Activated naive CD4-positive, alpha-beta T cell treated with anti-CD3 and anti-CD28 coated beads for 36 hours (primary cell): ENCODE measurements around the gene SPRR2E. TPM values are rescaled to one million over a fixed set of nuclear protein-coding genes. Genes with fewer than 3 reads are reported as not detected.
"Not testable (repeated sequence)": the region's sequence is repeated elsewhere in the genome, so short reads cannot be mapped to it uniquely, and the experiment has no call there.

Source experiments
- CTCF ChIA-PET: fragments of 350-600 bp; sonication (Branson Sonifier 250); formaldehyde crosslinking; loops from one replicate; lab custom pipeline; 2021; ENCODE audit warnings: antibody characterized with exemption; lab: Charles Lee
- DNase-seq: peaks from one replicate; pipeline ENCODE4 v3.0.0-alpha.2; 2020
- H3K27ac Mint-ChIP-seq: one replicate; pipeline ENCODE4 v1.8.0; 2021; ENCODE audit warnings: mild to moderate bottlenecking, mixed read lengths
- H3K27me3 Mint-ChIP-seq: one replicate; pipeline ENCODE4 v1.8.0; 2021; ENCODE audit warnings: low read depth, mixed read lengths
- H3K36me3 Mint-ChIP-seq: one replicate; pipeline ENCODE4 v1.8.0; 2021; ENCODE audit warnings: low read depth, mixed read lengths
- H3K4me1 Mint-ChIP-seq: one replicate; pipeline ENCODE4 v1.8.0; 2021; ENCODE audit warnings: low read depth, mixed read lengths
- H3K4me3 Mint-ChIP-seq: one replicate; pipeline ENCODE4 v1.8.0; 2021; ENCODE audit warnings: mild to moderate bottlenecking, moderate library complexity, mixed read lengths
- H3K9me3 Mint-ChIP-seq: one replicate; pipeline ENCODE4 v1.8.0; 2021; ENCODE audit warnings: mixed read lengths
- intact Hi-C: fragments of 100-400 bp; cut with micrococcal nuclease; formaldehyde crosslinking; loops from one replicate; pipeline ENCODE4 v1.15.1; 2023
- total RNA-seq, 2 experiments: library from RNA; stranded (reverse); gene quantifications; one replicate each; pipeline ENCODE4 v1.2.3, GENCODE V29; 2021

Gene SPRR2E
- total RNA-seq, 2 experiments from 2014 or later, result not detected

DNA sequence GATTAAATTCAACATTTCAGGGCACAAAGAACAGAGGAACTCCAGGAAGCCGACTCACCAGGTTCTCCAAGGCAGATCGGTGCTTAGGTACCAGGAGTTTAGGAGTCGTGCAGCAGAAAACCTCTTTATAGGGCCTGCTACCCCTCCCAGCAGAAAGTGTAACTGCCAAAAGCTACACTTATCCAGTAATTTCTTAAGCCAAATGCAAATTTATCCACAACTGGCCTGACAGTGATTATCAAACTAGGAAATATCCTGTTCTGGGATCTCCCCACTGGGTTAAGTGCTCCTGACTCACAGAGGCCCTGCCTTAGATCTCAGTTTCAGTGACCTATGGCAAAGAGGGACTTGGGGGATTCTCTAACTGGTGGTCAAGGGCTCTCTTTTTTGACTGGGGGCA lies 19.1 kb upstream of the SPRR2E start, which contains the start of gene SPRR2F:
TSS of gene SPRR2F (minus strand) at position 101 of the 400 bp plus-strand sequence. CDS start 783 bp downstream, outside the sequence.
- no peak for DNase-seq
- Mint-ChIP-seq H3K9me3 (no peaks in the 10 kb centered on the region), H3K27ac (no peak within 1 kb of the TSS), H3K27me3 (peaks cover 21% of the 10 kb centered on the region), H3K4me3 (no peak within 1 kb of the TSS), H3K36me3 (no peaks in the 10 kb centered on the region), H3K4me1 (no peaks in the 10 kb centered on the region)
- intact Hi-C loops, result no loop called here
- CTCF ChIA-PET, result no interaction called here

- H3K27ac Mint-ChIP-seq, H3K4me1 Mint-ChIP-seq, DNase-seq, H3K4me3 Mint-ChIP-seq, H3K36me3 Mint-ChIP-seq, H3K9me3 Mint-ChIP-seq, intact Hi-C loops, CTCF ChIA-PET: not testable (repeated sequence)
- peaks cover 15% of the 10 kb centered on the region for H3K27me3 Mint-ChIP-seq
Observed at GRCh38 chr1:153112454-153112853, 18.1 kb upstream of the SPRR2E start.

DNA sequence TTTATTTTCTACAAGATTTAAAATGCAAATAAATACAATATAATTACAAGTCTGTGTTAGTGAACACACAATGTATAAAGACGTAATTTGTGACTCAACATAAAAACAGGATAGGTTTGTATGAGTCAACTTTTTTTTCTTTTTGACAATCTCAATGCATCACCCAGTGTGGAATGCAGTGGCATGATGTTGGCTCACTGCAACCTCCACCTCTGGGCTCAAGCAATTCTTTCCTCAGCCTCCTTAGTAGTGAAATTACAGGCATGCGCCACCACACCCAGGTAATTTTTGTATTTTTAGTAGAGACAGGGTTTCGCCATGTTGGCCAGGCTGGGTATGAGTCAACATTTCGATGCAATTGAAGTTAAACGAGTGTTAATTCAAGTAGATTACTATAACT lies 5.9 kb upstream of the SPRR2E start:
- Mint-ChIP-seq H3K27me3 (peaks cover 22% of the 10 kb centered on the region), H3K27ac (no peak overlapping the region), H3K4me1 (no peaks in the 10 kb centered on the region), H3K4me3 (no peak overlapping the region), H3K9me3 (peaks cover 2% of the 10 kb centered on the region), H3K36me3 (no peaks in the 10 kb centered on the region)
- CTCF ChIA-PET, result no interaction called here
- intact Hi-C loops, result no loop called here
- no peak for DNase-seq

GRCh38 chr1:153099461-153100045 lies 5.2 kb upstream of the SPRR2E start:
- CTCF ChIA-PET, result no interaction called here
- Mint-ChIP-seq H3K9me3 (no peaks in the 10 kb centered on the region), H3K36me3 (no peaks in the 10 kb centered on the region), H3K4me3 (no peak overlapping the region), H3K27me3 (peaks cover 22% of the 10 kb centered on the region), H3K27ac (no peak overlapping the region), H3K4me1 (no peaks in the 10 kb centered on the region)
- no peak for DNase-seq
- intact Hi-C loops, result no loop called here

GRCh38 chr1:153095764-153096163 lies 1.4 kb upstream of the SPRR2E start:
- CTCF ChIA-PET, result no interaction called here
- no peak for DNase-seq

GRCh38 chr1:153087652-153088051 lies 6.7 kb downstream of the SPRR2E start:
- Mint-ChIP-seq H3K4me3 (no peak overlapping the region), H3K36me3 (no peaks in the 10 kb centered on the region), H3K9me3 (no peaks in the 10 kb centered on the region), H3K27me3 (peaks cover 9% of the 10 kb centered on the region), H3K27ac (no peak overlapping the region), H3K4me1 (no peaks in the 10 kb centered on the region)
- CTCF ChIA-PET, result no interaction called here
- no peak for DNase-seq
- intact Hi-C loops, result no loop called here

More at GRCh38 chr1:153095764-153096163, 1.4 kb upstream of the SPRR2E start:
- no peaks in the 10 kb centered on the region for H3K9me3 Mint-ChIP-seq
- H3K4me3 Mint-ChIP-seq, result no peak overlapping the region
- intact Hi-C loops, result no loop called here
- H3K4me1 Mint-ChIP-seq, result no peaks in the 10 kb centered on the region
- H3K27ac Mint-ChIP-seq, result no peak overlapping the region
- H3K27me3 Mint-ChIP-seq, result peaks cover 12% of the 10 kb centered on the region
- H3K36me3 Mint-ChIP-seq, result no peaks in the 10 kb centered on the region

- Mint-ChIP-seq H3K36me3 (no peaks in the 10 kb centered on the region), H3K27me3 (peaks cover 9% of the 10 kb centered on the region), H3K4me1 (no peaks in the 10 kb centered on the region), H3K9me3 (peaks cover 5% of the 10 kb centered on the region), H3K4me3 (no peak overlapping the region), H3K27ac (no peak overlapping the region)
- intact Hi-C loops, result no loop called here
- CTCF ChIA-PET, result no interaction called here
- no peak for DNase-seq
Observed at GRCh38 chr1:153081736-153082135, 12.6 kb downstream of the SPRR2E start.

DNA sequence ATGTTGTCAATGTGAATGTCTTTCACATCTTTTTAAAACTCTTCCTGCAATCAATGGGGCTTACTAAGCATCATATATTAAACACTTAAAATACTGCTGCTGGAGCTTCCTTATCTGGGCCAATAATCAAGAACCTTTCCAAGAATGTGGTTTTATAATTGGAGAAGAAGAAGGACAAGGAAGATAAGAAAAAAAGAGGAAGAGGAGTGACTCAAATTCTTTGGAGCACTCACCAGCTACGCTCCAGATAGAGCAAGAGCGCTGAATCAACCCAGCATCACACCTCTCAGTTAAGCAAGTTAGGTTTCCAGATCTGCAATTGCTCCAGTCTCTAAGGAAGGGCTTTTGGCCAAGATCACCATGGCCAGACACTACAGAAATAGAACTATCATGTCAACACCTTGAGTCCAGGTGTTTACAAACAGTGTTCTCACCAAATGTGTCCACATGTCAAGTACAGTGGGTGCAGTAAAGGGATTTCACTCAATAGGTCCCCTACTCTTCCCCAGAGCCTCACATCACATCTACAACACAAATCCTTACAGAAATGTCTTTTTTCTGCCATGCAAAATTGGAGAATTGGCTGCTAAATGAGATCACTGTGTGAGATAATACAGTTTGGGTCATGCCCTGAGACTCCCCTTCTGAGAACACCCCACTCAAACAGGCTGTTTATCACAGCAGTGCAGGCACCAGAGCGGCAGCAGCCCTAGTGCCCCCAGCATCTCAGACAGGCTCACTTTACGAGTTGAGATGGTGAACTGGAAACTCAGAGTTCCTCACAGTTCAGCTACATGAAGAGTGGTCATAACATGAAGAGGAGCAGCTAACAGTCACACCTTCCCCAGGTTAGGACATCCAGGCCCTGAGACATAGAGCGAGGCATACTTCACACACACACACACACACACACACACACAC lies 21.3 kb downstream of the SPRR2E start:
- CTCF ChIA-PET, result no interaction called here
- Mint-ChIP-seq H3K4me1 (no peaks in the 10 kb centered on the region), H3K4me3 (no peak overlapping the region), H3K9me3 (no peaks in the 10 kb centered on the region), H3K36me3 (no peaks in the 10 kb centered on the region), H3K27ac (no peak overlapping the region), H3K27me3 (no peaks in the 10 kb centered on the region)
- no peak for DNase-seq
- intact Hi-C loops, result no loop called here

DNA sequence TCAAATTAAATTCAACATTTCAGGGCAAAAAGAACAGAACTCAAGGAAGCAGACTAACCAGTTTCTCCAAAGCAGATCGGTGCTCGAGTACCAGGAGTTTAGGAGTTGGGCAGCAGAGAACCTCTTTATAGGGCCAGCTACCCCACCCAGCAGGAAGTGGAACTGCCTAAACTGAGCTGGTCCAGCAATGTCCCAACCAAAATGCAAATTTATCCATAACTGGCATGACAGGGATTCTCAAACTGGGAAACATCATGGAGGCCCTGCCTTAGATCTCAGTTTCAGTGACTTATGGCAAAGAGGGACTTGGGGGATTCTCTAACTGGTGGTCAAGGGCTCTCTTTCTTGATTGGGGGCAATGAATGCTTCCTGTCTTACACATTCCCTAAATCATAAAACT lies 22.8 kb downstream of the SPRR2E start, which contains the start of gene SPRR2B:
TSS of gene SPRR2B (minus strand) at position 101 of the 400 bp plus-strand sequence. CDS start 772 bp downstream, outside the sequence.
- Mint-ChIP-seq H3K27ac (no peak within 1 kb of the TSS), H3K9me3 (no peaks in the 10 kb centered on the region)
- intact Hi-C loops, result no loop called here

DNA sequence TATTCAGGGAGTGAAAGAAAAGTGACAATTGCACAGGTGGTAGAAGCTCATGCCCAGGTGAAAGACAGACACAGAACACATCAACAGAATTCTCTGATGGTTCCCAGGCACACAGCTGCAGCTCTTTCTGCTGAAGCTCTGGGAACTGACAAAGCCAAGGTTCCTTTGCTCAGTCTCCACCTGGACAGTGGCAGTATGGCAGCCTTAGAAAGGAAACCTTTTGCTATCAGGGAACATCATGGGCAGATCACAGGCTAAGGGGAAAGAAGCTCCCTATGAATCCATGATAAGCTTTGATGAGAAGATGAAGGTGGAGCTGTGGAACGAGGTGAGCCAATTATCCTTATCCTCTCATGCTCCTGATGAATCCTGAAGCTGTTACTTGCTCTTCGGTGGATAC lies 24.1 kb downstream of the SPRR2E start:
- no peaks in the 10 kb centered on the region for H3K4me1 Mint-ChIP-seq
- peaks cover 6% of the 10 kb centered on the region for H3K27me3 Mint-ChIP-seq
- CTCF ChIA-PET, result no interaction called here
- no peaks in the 10 kb centered on the region for H3K36me3 Mint-ChIP-seq
- no peaks in the 10 kb centered on the region for H3K9me3 Mint-ChIP-seq
- intact Hi-C loops, result no loop called here
- no peak overlapping the region for H3K4me3 Mint-ChIP-seq
- no peak overlapping the region for H3K27ac Mint-ChIP-seq
- no peak for DNase-seq

More for the DNA sequence above, 22.8 kb downstream of the SPRR2E start, which contains the start of gene SPRR2B:
- Mint-ChIP-seq H3K27me3 (peaks cover 3% of the 10 kb centered on the region), H3K36me3 (no peaks in the 10 kb centered on the region), H3K4me1 (no peaks in the 10 kb centered on the region), H3K4me3 (no peak within 1 kb of the TSS)
- CTCF ChIA-PET, result no interaction called here
- DNase-seq, result no peak

DNA sequence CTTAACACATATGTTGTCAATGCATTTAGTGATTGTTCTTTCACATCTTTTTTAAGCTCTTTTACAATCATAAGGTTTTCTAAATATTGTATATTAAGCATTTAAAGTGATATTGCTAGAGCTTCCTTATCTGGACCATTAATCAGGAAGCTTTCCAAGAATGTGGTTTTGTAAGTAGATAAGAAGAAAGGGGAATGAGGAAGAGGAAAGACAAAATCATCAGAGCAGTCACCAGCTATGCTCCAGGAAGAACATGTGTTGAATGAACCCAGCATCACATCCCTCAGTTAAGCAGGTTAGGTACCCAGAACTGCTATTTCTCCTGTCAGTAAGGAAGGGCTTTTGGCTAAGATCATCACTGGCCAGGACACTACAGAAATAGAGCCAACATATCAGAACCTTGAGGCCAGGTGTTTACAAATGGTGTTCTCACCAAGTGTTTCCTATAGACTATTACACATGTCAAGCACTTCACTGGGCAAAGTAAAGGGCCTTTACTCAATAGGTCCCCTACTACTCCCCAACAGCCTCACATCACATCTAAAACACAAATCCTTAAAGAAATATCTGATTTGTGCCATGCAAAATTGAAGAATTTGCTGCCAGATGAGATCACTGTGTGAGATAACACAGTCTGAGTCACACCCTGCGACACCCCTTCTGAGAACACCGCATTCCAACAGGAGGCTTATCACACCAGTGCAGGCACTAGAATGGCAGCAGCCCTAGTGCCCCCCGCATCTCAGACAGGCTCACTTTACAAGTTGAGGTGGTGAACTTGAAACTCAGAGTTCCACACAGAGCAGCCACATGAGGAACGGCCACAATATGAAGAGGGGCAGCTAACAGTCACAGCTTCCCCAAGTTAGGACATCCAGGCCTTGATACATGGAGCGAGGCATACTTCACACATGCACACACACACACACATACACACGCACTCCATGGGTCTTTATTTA lies 35.2 kb downstream of the SPRR2E start:
- no peaks in the 10 kb centered on the region for H3K36me3 Mint-ChIP-seq
- no peaks in the 10 kb centered on the region for H3K9me3 Mint-ChIP-seq
- intact Hi-C loops, result no loop called here
- H3K4me1 Mint-ChIP-seq, result no peaks in the 10 kb centered on the region
- H3K27ac Mint-ChIP-seq, result no peak overlapping the region
- H3K27me3 Mint-ChIP-seq, result peaks cover 20% of the 10 kb centered on the region
- H3K4me3 Mint-ChIP-seq, result no peak overlapping the region
- DNase-seq, result no peak
- CTCF ChIA-PET, result interaction anchor here (1.5 kb wide), 1 partner anchor 8 kb away, joined by 3 read pairs; no protein-coding TSS in a partner anchor

- Mint-ChIP-seq H3K4me3 (no peak overlapping the region), H3K9me3 (no peaks in the 10 kb centered on the region), H3K36me3 (no peaks in the 10 kb centered on the region), H3K27me3 (peaks cover 20% of the 10 kb centered on the region), H3K4me1 (no peaks in the 10 kb centered on the region), H3K27ac (no peak overlapping the region)
- CTCF ChIA-PET, result interaction anchor here (1.5 kb wide), 1 partner anchor 9 kb away, joined by 3 read pairs; no protein-coding TSS in a partner anchor
- no peak for DNase-seq
- intact Hi-C loops, result no loop called here
Observed at GRCh38 chr1:153058154-153058553, 36.2 kb downstream of the SPRR2E start.
